K562 (cell line): ENCODE data around the gene ZSWIM1. TPM values are rescaled to one million over a fixed set of nuclear protein-coding genes. Genes with fewer than 3 reads are reported as not detected.
A peak's percentile ranks its signal among the peaks of the same experiment; 100 is the strongest.

Experiments used
- ASH1L ChIP-seq: fragments of 450-650 bp; IDR thresholded peaks from 2 replicates; pipeline ENCODE4 v1.6.1; 2018; ENCODE audit warnings: borderline replicate concordance, mild to moderate bottlenecking, low read depth; ENCODE audit not compliant: partially characterized antibody
- CLOCK ChIP-seq: fragments of 250-450 bp; sonication (Bioruptor Pico); IDR thresholded peaks from 2 replicates; pipeline ENCODE4 v1.4.0; 2020; ENCODE audit warnings: mild to moderate bottlenecking, moderate library complexity, borderline replicate concordance
- CSDE1 ChIP-seq, 2 experiments: fragments of 450-650 bp; IDR thresholded peaks; 2 replicates each; pipeline ENCODE4 v1.6.1; 2016; ENCODE audit warnings: mild to moderate bottlenecking in 1 of 2
- MECOM ChIP-seq: fragments of 250-450 bp; sonication (Bioruptor Pico); IDR thresholded peaks from 2 replicates; pipeline ENCODE4 v1.8.0; 2022; ENCODE audit warnings: inconsistent platforms
- NKRF ChIP-seq: fragments of 450-650 bp; IDR thresholded peaks from 2 replicates; pipeline ENCODE4 v1.6.1; 2016; ENCODE audit warnings: borderline replicate concordance
- RBBP5 ChIP-seq: fragments of 200-600 bp; sonication (generic); IDR thresholded peaks from 2 replicates; pipeline ENCODE4 v1.6.1; 2012; ENCODE audit warnings: borderline replicate concordance, mild to moderate bottlenecking, low read length, control low read depth, inconsistent platforms; ENCODE audit not compliant: insufficient read depth, poor library complexity, severe bottlenecking
- RREB1 ChIP-seq: fragments of 250-450 bp; sonication (Bioruptor Pico); IDR thresholded peaks from 2 replicates; pipeline ENCODE4 v1.4.0; 2020
- SOX6 ChIP-seq: fragments of 450-650 bp; IDR thresholded peaks from 2 replicates; pipeline ENCODE4 v1.6.1; 2014; ENCODE audit warnings: mild to moderate bottlenecking
- SRF ChIP-seq, 2 experiments: fragments of 250-450, 450-650 bp in 1 of 2; sonication (Bioruptor Pico) in 1 of 2; sonication (generic) in 1 of 2; formaldehyde crosslinking; IDR thresholded peaks; 2 replicates each; pipeline versions ENCODE4 v1.5.0 to v1.5.1; 2020 to 2022; ENCODE audit warnings: mild to moderate bottlenecking in 1 of 2, missing genetic modification reagents in 1 of 2
- THRB ChIP-seq: fragments of 450-650 bp; formaldehyde crosslinking; conservative IDR thresholded peaks from 2 replicates; pipeline ENCODE4 v1.4.0; 2022; ENCODE audit warnings: mild to moderate bottlenecking, missing genetic modification characterization
- ZFP36 ChIP-seq: fragments of 150-350 bp; IDR thresholded peaks from 2 replicates; pipeline ENCODE4 v1.6.1; 2018; ENCODE audit warnings: low read length, low read depth; ENCODE audit not compliant: partially characterized antibody
- ZNF197 ChIP-seq: fragments of 200-800 bp; sonication (Bioruptor generic); IDR thresholded peaks from 2 replicates; pipeline ENCODE4 v1.6.1; 2016; ENCODE audit warnings: low read depth, missing genetic modification characterization, missing compliant biosample characterization
- ZNF431 ChIP-seq: sonication (generic); formaldehyde crosslinking; IDR thresholded peaks from 2 replicates; pipeline ENCODE4 v1.8.0; 2022; ENCODE audit warnings: mild to moderate bottlenecking, missing genetic modification reagents
- ZNF780A ChIP-seq: fragments of 250-450 bp; sonication (Bioruptor Pico); IDR thresholded peaks from 2 replicates; pipeline ENCODE4 v1.5.0; 2021; ENCODE audit warnings: mild to moderate bottlenecking
- polyA plus RNA-seq, 8 experiments: library from polyadenylated mRNA; depleted of rRNA in 4 of 8; stranded (reverse) in 5 of 8; unstranded in 3 of 8; fragments of >200 nt; fragmentation: Nextera tagmentation in 2 of 8; fragmentation: Illumina TruSeq in 1 of 8; extraction: Ambion mirVana in 2 of 8; extraction: Trizol in 1 of 8; gene quantifications; 2 replicates each; pipeline versions ENCODE4 v1.2.1 to v1.2.3, GENCODE V29; 2011 to 2014; ENCODE audit warnings: inconsistent platforms in 1 of 8, missing spikeins in 1 of 8
- total RNA-seq, 7 experiments: library from RNA; depleted of rRNA in 6 of 7; stranded (reverse); fragments of >200 nt in 6 of 7; fragmentation: Illumina TruSeq in 2 of 7; extraction: Trizol in 2 of 7; gene quantifications; 2 replicates each; pipeline versions ENCODE4 v1.2.1 to v1.2.3, GENCODE V29; 2011 to 2021; ENCODE audit warnings: low replicate concordance in 1 of 7

The ZSWIM1 gene
- total and polyA plus RNA-seq, 9 of the 15 experiments (the other 6 are each of a cell fraction or from before 2014, with no cell fraction given), result 2.5 to 15.6 (median 9.5) TPM

GRCh38 chr20:45910670-45911485 is 29.9 kb downstream of the ZSWIM1 start (continued):
- TF ChIP-seq ZFP36 (no peak), RBBP5 (no peak), RREB1 (no peak), ASH1L (peak; percentile 51), ZNF197 (no peak), ZNF431 (CRISPR knock-in tag) (no peak), MECOM (CRISPR knock-in tag) (no peak), THRB (CRISPR knock-in tag) (peak; percentile 53; the same call in 1 of the 2 replicates), NKRF (no peak; the same call in 1 of the 2 replicates), SRF (CRISPR knock-in tag; IDR thresholded peaks at IDR 0.05) (no peak), CSDE1 (IDR thresholded peaks at IDR 0.05) (no peak), ZNF780A (CRISPR knock-in tag) (no peak), SOX6 (peak; percentile 81), CLOCK (CRISPR knock-in tag) (no peak)
